ENCODE results near the gene ZNF343.

Gene ZNF343

GRCh38 chr20:2451422-2451821 lies 57.3 kb downstream of the ZNF343 start:
- no peak for TF ChIP-seq CTCF (conservative IDR thresholded peaks at IDR 0.05; ENCODE audit: low read length)
- H3K4me3 ChIP-seq (ENCODE audit: low read length), result no peak overlapping the region
- DNase-seq (ENCODE audit: low read depth), result no peak

- DNase-seq (ENCODE audit: low read depth), result no peak
- H3K4me3 ChIP-seq (ENCODE audit: low read length), result no peak overlapping the region
- no peak for TF ChIP-seq CTCF (conservative IDR thresholded peaks at IDR 0.05; ENCODE audit: low read length)
Measured at GRCh38 chr20:2449386-2449785, 59.3 kb downstream of the ZNF343 start.

- TF ChIP-seq CTCF (conservative IDR thresholded peaks at IDR 0.05; ENCODE audit: low read length), result no peak
- no peak overlapping the region for H3K4me3 ChIP-seq (ENCODE audit: low read length)
- no peak for DNase-seq (ENCODE audit: low read depth)
Measured at GRCh38 chr20:2446845-2447244, 61.9 kb downstream of the ZNF343 start.

Measured in AG10803 (cell line).